Measurements from ENCODE around the gene PIP5KL1. TPM values are rescaled to one million over a fixed set of nuclear protein-coding genes. Genes with fewer than 3 reads are reported as not detected.

Gene PIP5KL1
- total RNA-seq, 2 donors from 2014 or later = 3.1 to 16.5 TPM

GRCh38 chr9:127977009-127977883 is 46.7 kb upstream of the PIP5KL1 start:
- H3K36me3 ChIP-seq = no peaks in the 10 kb centered on the region
- H3K4me1 ChIP-seq (replicated peaks) = peaks cover 46% of the 10 kb centered on the region
- intact Hi-C loops (cut with DNase I) = no loop called here
- WGBS = 41% methylated on average over 7 of the region's 7 CpGs
- peak overlapping the region; percentile 80 to 92 for H3K27ac ChIP-seq
- no peak for TF ChIP-seq POLR2AphosphoS5 (IDR thresholded peaks at IDR 0.05)
- no peak for TF ChIP-seq POLR2A (IDR thresholded peaks at IDR 0.05)
- TF ChIP-seq CTCF (IDR thresholded peaks at IDR 0.05) = no peak
- H3K9me3 ChIP-seq = no peaks in the 10 kb centered on the region
- DNase-seq (ENCODE audit: low spot score) = no peak
- no peaks in the 10 kb centered on the region for H3K27me3 ChIP-seq (replicated peaks; ENCODE audit: insufficient read depth)
- H3K4me3 ChIP-seq = peak overlapping the region; percentile 85 to 92

- Histone ChIP-seq H3K4me1 (replicated peaks) (peaks cover 54% of the 10 kb centered on the region), H3K4me3 (no peak overlapping the region), H3K36me3 (no peaks in the 10 kb centered on the region), H3K27ac (peak overlapping the region; percentile 80 to 92), H3K9me3 (no peaks in the 10 kb centered on the region), H3K27me3 (replicated peaks; ENCODE audit: insufficient read depth) (no peaks in the 10 kb centered on the region)
- intact Hi-C loops (cut with DNase I) = no loop called here
- no peak for DNase-seq (ENCODE audit: low spot score)
- 31% methylated on average over 6 of the region's 6 CpGs for WGBS
- TF ChIP-seq POLR2AphosphoS5 (IDR thresholded peaks at IDR 0.05) (peak; percentile 14), CTCF (IDR thresholded peaks at IDR 0.05) (no peak), POLR2A (IDR thresholded peaks at IDR 0.05) (peak; percentile 9)
Measured at GRCh38 chr9:127976498-127976897, 45.9 kb upstream of the PIP5KL1 start.

GRCh38 chr9:127975376-127976315 is 45.1 kb upstream of the PIP5KL1 start:
- 62% methylated on average over 10 of the region's 10 CpGs for WGBS
- H3K4me1 ChIP-seq (replicated peaks) = peaks cover 62% of the 10 kb centered on the region
- no peaks in the 10 kb centered on the region for H3K9me3 ChIP-seq
- no peak overlapping the region for H3K4me3 ChIP-seq
- H3K36me3 ChIP-seq = no peaks in the 10 kb centered on the region
- no peaks in the 10 kb centered on the region for H3K27me3 ChIP-seq (replicated peaks; ENCODE audit: insufficient read depth)
- DNase-seq (ENCODE audit: low spot score) = no peak
- intact Hi-C loops (cut with DNase I) = no loop called here
- TF ChIP-seq CTCF (IDR thresholded peaks at IDR 0.05) = no peak
- TF ChIP-seq POLR2A (IDR thresholded peaks at IDR 0.05) = no peak
- no peak for TF ChIP-seq POLR2AphosphoS5 (IDR thresholded peaks at IDR 0.05)
- H3K27ac ChIP-seq = peak overlapping the region; percentile 27 to 92

- Histone ChIP-seq H3K9me3 (no peaks in the 10 kb centered on the region), H3K36me3 (no peaks in the 10 kb centered on the region), H3K27me3 (replicated peaks; ENCODE audit: insufficient read depth) (no peaks in the 10 kb centered on the region), H3K4me3 (no peak overlapping the region), H3K27ac (peak overlapping the region; percentile 27 to 92), H3K4me1 (replicated peaks) (peaks cover 69% of the 10 kb centered on the region)
- DNase-seq (ENCODE audit: low spot score) = no peak
- 44% methylated on average over 10 of the region's 10 CpGs for WGBS
- TF ChIP-seq CTCF (IDR thresholded peaks at IDR 0.05) (no peak), POLR2A (IDR thresholded peaks at IDR 0.05) (no peak), POLR2AphosphoS5 (IDR thresholded peaks at IDR 0.05) (no peak)
- intact Hi-C loops (cut with DNase I) = no loop called here
Measured at GRCh38 chr9:127974769-127975261, 44.2 kb upstream of the PIP5KL1 start.

Data from prostate gland (tissue), 2 donors.